ENCODE data around the gene NNT. TPM values are rescaled to one million over a fixed set of nuclear protein-coding genes. Genes with fewer than 3 reads are reported as not detected.

NNT gene
- polyA plus RNA-seq, 1 donor (not counting 4 experiments of a cell fraction or from before 2014, with no cell fraction given): 23.3 TPM

DNA sequence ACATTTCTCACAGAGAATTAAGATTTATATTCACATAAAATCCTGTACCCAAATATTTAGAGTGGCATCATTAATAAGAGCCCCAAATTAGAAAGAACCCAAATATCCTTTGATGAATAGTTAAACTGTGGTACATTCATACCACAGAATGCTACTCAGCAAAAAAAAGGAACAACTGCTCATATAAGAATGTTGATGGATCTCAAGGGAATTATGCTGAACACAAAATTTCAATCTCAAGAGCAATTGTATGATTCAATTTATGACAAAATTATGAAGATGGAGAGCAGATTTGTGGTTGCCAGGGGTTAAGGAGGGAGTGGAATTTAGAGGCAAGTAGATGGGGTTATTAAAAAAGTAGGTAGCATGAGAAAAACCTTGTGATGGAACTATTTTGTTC lies 41.6 kb upstream of the NNT start:
- Histone ChIP-seq H3K4me2 (ENCODE audit: control insufficient read depth, extremely low read depth, insufficient read depth, low read depth, low read length) (no peak overlapping the region), H3K9me3 (ENCODE audit: control insufficient read depth, low read depth, low read length) (no peaks in the 10 kb centered on the region), H4K20me1 (ENCODE audit: control insufficient read depth, extremely low read depth, insufficient read depth, low read length) (no peaks in the 10 kb centered on the region), H3K27ac (ENCODE audit: control insufficient read depth, insufficient read depth, low read length) (no peak overlapping the region), H3K9ac (ENCODE audit: control insufficient read depth, extremely low read depth, insufficient read depth, low read length) (no peak overlapping the region), H3K4me3 (ENCODE audit: control insufficient read depth in 2 of 3, extremely low read depth in 1 of 3, insufficient read depth in 2 of 3, low read depth in 1 of 3, low read length in 3 of 3) (no peak overlapping the region), H3K4me1 (ENCODE audit: control insufficient read depth, extremely low read depth, insufficient read depth, low read length) (peaks cover 3% of the 10 kb centered on the region), H3K9me1 (ENCODE audit: control insufficient read depth, extremely low read depth, insufficient read depth, low read length) (no peaks in the 10 kb centered on the region), H2AFZ (ENCODE audit: control insufficient read depth, low read length) (no peak overlapping the region), H3K27me3 (ENCODE audit: control insufficient read depth, extremely low read depth, insufficient read depth, low read length) (no peaks in the 10 kb centered on the region), H3K36me3 (ENCODE audit: control insufficient read depth in 2 of 2, extremely low read depth in 1 of 2, insufficient read depth in 2 of 2, low read length in 2 of 2) (no peaks in the 10 kb centered on the region), H3K79me2 (ENCODE audit: control insufficient read depth, insufficient read depth, low read length) (peaks cover under 1% of the 10 kb centered on the region)
- FAIRE-seq (no peak), DNase-seq (ENCODE audit: low read depth, low spot score) (no peak)
- dilution Hi-C loops (cut with MboI; ENCODE audit: extremely low pct_ligation_motif_present, low sequenced_read_pairs): no loop called here
- TF ChIP-seq EZH2 (IDR thresholded peaks at IDR 0.05; ENCODE audit: low read length): no peak
- TF ChIP-seq, protein P1, sequence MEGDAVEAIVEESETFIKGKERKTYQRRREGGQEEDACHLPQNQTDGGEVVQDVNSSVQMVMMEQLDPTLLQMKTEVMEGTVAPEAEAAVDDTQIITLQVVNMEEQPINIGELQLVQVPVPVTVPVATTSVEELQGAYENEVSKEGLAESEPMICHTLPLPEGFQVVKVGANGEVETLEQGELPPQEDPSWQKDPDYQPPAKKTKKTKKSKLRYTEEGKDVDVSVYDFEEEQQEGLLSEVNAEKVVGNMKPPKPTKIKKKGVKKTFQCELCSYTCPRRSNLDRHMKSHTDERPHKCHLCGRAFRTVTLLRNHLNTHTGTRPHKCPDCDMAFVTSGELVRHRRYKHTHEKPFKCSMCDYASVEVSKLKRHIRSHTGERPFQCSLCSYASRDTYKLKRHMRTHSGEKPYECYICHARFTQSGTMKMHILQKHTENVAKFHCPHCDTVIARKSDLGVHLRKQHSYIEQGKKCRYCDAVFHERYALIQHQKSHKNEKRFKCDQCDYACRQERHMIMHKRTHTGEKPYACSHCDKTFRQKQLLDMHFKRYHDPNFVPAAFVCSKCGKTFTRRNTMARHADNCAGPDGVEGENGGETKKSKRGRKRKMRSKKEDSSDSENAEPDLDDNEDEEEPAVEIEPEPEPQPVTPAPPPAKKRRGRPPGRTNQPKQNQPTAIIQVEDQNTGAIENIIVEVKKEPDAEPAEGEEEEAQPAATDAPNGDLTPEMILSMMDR (optimal IDR thresholded peaks at IDR 0.05 in 1 of 3, IDR thresholded peaks at IDR 0.05 in 1 of 3, conservative IDR thresholded peaks at IDR 0.05 in 1 of 3; ENCODE audit: extremely low read depth in 1 of 3, insufficient read depth in 2 of 3, low read length in 3 of 3): no peak

DNA sequence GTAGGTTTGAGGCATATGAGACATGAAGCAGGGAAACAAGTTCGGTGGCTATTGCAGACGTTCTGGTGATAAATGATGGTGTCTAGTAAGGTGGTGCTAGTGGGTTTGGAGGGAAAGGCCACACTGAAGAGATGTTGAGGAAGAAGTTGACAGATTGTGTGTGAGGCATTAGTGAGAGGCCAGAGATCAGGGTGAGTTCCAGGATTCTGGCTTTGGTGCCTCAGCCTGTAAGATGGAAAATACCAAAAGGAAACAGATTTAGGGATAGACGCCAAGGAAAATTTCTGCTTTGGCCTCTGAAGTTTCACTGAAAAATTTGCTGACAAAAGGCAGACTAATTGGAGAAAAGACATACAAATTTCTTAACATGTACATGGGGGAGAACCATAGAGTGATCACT lies 39.7 kb upstream of the NNT start:
- Histone ChIP-seq H3K27ac (ENCODE audit: control insufficient read depth, insufficient read depth, low read length) (no peak overlapping the region), H3K9me1 (ENCODE audit: control insufficient read depth, extremely low read depth, insufficient read depth, low read length) (no peaks in the 10 kb centered on the region), H3K4me1 (ENCODE audit: control insufficient read depth, extremely low read depth, insufficient read depth, low read length) (no peaks in the 10 kb centered on the region), H3K4me2 (ENCODE audit: control insufficient read depth, extremely low read depth, insufficient read depth, low read depth, low read length) (no peak overlapping the region), H2AFZ (ENCODE audit: control insufficient read depth, low read length) (no peak overlapping the region), H3K9me3 (ENCODE audit: control insufficient read depth, low read depth, low read length) (no peaks in the 10 kb centered on the region), H3K4me3 (ENCODE audit: control insufficient read depth in 2 of 3, extremely low read depth in 1 of 3, insufficient read depth in 2 of 3, low read depth in 1 of 3, low read length in 3 of 3) (no peak overlapping the region), H3K9ac (ENCODE audit: control insufficient read depth, extremely low read depth, insufficient read depth, low read length) (no peak overlapping the region), H4K20me1 (ENCODE audit: control insufficient read depth, extremely low read depth, insufficient read depth, low read length) (no peaks in the 10 kb centered on the region), H3K27me3 (ENCODE audit: control insufficient read depth, extremely low read depth, insufficient read depth, low read length) (no peaks in the 10 kb centered on the region), H3K79me2 (ENCODE audit: control insufficient read depth, insufficient read depth, low read length) (no peaks in the 10 kb centered on the region), H3K36me3 (ENCODE audit: control insufficient read depth in 2 of 2, extremely low read depth in 1 of 2, insufficient read depth in 2 of 2, low read length in 2 of 2) (no peaks in the 10 kb centered on the region)
- no peak for FAIRE-seq
- dilution Hi-C loops (cut with MboI; ENCODE audit: extremely low pct_ligation_motif_present, low sequenced_read_pairs): no loop called here
- TF ChIP-seq, protein P1 (optimal IDR thresholded peaks at IDR 0.05 in 1 of 3, IDR thresholded peaks at IDR 0.05 in 1 of 3, conservative IDR thresholded peaks at IDR 0.05 in 1 of 3; ENCODE audit: extremely low read depth in 1 of 3, insufficient read depth in 2 of 3, low read length in 3 of 3): no peak
- no peak for TF ChIP-seq EZH2 (IDR thresholded peaks at IDR 0.05; ENCODE audit: low read length)
- no peak for DNase-seq (ENCODE audit: low read depth, low spot score)

Measured in keratinocyte (primary cell).